ENCODE results near the gene SLC6A4. TPM values are rescaled to one million over a fixed set of nuclear protein-coding genes. Genes with fewer than 3 reads are reported as not detected.

Gene SLC6A4
- total RNA-seq, 1 experiment from 2014 or later, result not detected

- Histone ChIP-seq H3K4me1 (ENCODE audit: insufficient read depth, low read length, poor library complexity, severe bottlenecking) (peaks cover 7% of the 10 kb centered on the region), H3K36me3 (ENCODE audit: insufficient read depth, low read length, poor library complexity, severe bottlenecking) (peaks cover 46% of the 10 kb centered on the region), H3K9me3 (ENCODE audit: low read depth, low read length, poor library complexity, severe bottlenecking) (no peaks in the 10 kb centered on the region), H3K4me3 (ENCODE audit: low read depth, low read length, poor library complexity, severe bottlenecking) (no peak overlapping the region), H3K27me3 (replicated peaks; ENCODE audit: insufficient read depth, low read depth, low read length, poor library complexity) (no peaks in the 10 kb centered on the region), H3K27ac (ENCODE audit: low read depth, low read length, poor library complexity, severe bottlenecking) (no peak overlapping the region)
- TF ChIP-seq CTCF (conservative IDR thresholded peaks at IDR 0.05; ENCODE audit: low read depth, low read length), result no peak
- no peak for TF ChIP-seq EZH2 (IDR thresholded peaks at IDR 0.05; ENCODE audit: borderline replicate concordance, low read depth, low read length, poor library complexity, severe bottlenecking)
- CTCF ChIA-PET, result no interaction called here
- DNase-seq (ENCODE audit: low spot score), result no peak
- no TSS peak for BruUV-seq (replicated peaks)
- POLR2A ChIA-PET (ENCODE audit: low non-redundant PET), result no interaction called here
- intact Hi-C loops (cut with micrococcal nuclease; ENCODE audit: unreplicated experiment), result loop anchor here (5.0 kb wide), 1 partner anchor 174 kb away; no protein-coding TSS in a partner anchor
These were observed 40.4 kb upstream of the SLC6A4 start for GRCh38 chr17:30275911-30276310.

GRCh38 chr17:30274887-30275286 is 39.4 kb upstream of the SLC6A4 start:
- Histone ChIP-seq H3K4me1 (ENCODE audit: insufficient read depth, low read length, poor library complexity, severe bottlenecking) (peaks cover 7% of the 10 kb centered on the region), H3K27ac (ENCODE audit: low read depth, low read length, poor library complexity, severe bottlenecking) (no peak overlapping the region), H3K36me3 (ENCODE audit: insufficient read depth, low read length, poor library complexity, severe bottlenecking) (peaks cover 52% of the 10 kb centered on the region), H3K9me3 (ENCODE audit: low read depth, low read length, poor library complexity, severe bottlenecking) (no peaks in the 10 kb centered on the region), H3K4me3 (ENCODE audit: low read depth, low read length, poor library complexity, severe bottlenecking) (no peak overlapping the region), H3K27me3 (replicated peaks; ENCODE audit: insufficient read depth, low read depth, low read length, poor library complexity) (no peaks in the 10 kb centered on the region)
- no peak for DNase-seq (ENCODE audit: low spot score)
- intact Hi-C loops (cut with micrococcal nuclease; ENCODE audit: unreplicated experiment), result loop anchor here (5.0 kb wide), 1 partner anchor 173 kb away; no protein-coding TSS in a partner anchor
- no TSS peak for BruUV-seq (replicated peaks)
- POLR2A ChIA-PET (ENCODE audit: low non-redundant PET), result no interaction called here
- TF ChIP-seq EZH2 (IDR thresholded peaks at IDR 0.05; ENCODE audit: borderline replicate concordance, low read depth, low read length, poor library complexity, severe bottlenecking) (no peak), CTCF (conservative IDR thresholded peaks at IDR 0.05; ENCODE audit: low read depth, low read length) (no peak)
- CTCF ChIA-PET, result no interaction called here

- ChIA-PET POLR2A (ENCODE audit: low non-redundant PET) (interaction anchor here (0.7 kb wide), 1 partner anchor 51 kb away, joined by 7 read pairs; no protein-coding TSS in a partner anchor), CTCF (no interaction called here)
- Histone ChIP-seq H3K4me1 (ENCODE audit: insufficient read depth, low read length, poor library complexity, severe bottlenecking) (peaks cover 7% of the 10 kb centered on the region), H3K27ac (ENCODE audit: low read depth, low read length, poor library complexity, severe bottlenecking) (peak overlapping the region; percentile 40), H3K27me3 (replicated peaks; ENCODE audit: insufficient read depth, low read depth, low read length, poor library complexity) (no peaks in the 10 kb centered on the region), H3K9me3 (ENCODE audit: low read depth, low read length, poor library complexity, severe bottlenecking) (no peaks in the 10 kb centered on the region), H3K36me3 (ENCODE audit: insufficient read depth, low read length, poor library complexity, severe bottlenecking) (peaks cover 54% of the 10 kb centered on the region), H3K4me3 (ENCODE audit: low read depth, low read length, poor library complexity, severe bottlenecking) (no peak overlapping the region)
- intact Hi-C loops (cut with micrococcal nuclease; ENCODE audit: unreplicated experiment), result no loop called here
- DNase-seq (ENCODE audit: low spot score), result peak; percentile 49
- TF ChIP-seq CTCF (conservative IDR thresholded peaks at IDR 0.05; ENCODE audit: low read depth, low read length) (no peak), EZH2 (IDR thresholded peaks at IDR 0.05; ENCODE audit: borderline replicate concordance, low read depth, low read length, poor library complexity, severe bottlenecking) (no peak)
- no TSS peak for BruUV-seq (replicated peaks)
These were observed 37.9 kb upstream of the SLC6A4 start for GRCh38 chr17:30273373-30273772.
